Kidney epithelial cell (primary cell): ENCODE results near the gene KATNB1. TPM values are rescaled to one million over a fixed set of nuclear protein-coding genes. Genes with fewer than 3 reads are reported as not detected.

Experiments used
- DNase-seq: peaks from one replicate; pipeline ENCODE4 v3.0.0-alpha.2; 2010; ENCODE audit warnings: low read depth
- H3K27me3 ChIP-seq: 2 replicates; pipeline ENCODE4 v1.6.0; 2011; ENCODE audit warnings: low read length; ENCODE audit not compliant: control insufficient read depth, insufficient read depth
- H3K36me3 ChIP-seq: 2 replicates; pipeline ENCODE4 v1.5.1; 2011; ENCODE audit warnings: low read length; ENCODE audit not compliant: control insufficient read depth, insufficient read depth
- H3K4me3 ChIP-seq: 2 replicates; pipeline ENCODE4 v1.5.1; 2011; ENCODE audit warnings: low read depth, mild to moderate bottlenecking, control low read depth, low read length
- CTCF ChIP-seq: IDR thresholded peaks from 2 replicates; pipeline ENCODE4 v1.5.1; 2011; ENCODE audit warnings: mild to moderate bottlenecking, moderate library complexity, low read length, control low read depth, inconsistent platforms; ENCODE audit not compliant: insufficient read depth, poor library complexity, severe bottlenecking
- total RNA-seq: library from RNA; depleted of rRNA; stranded (reverse); fragments of >200 nt; gene quantifications from 2 replicates; pipeline ENCODE4 v1.2.3, GENCODE V29; 2015

The KATNB1 gene
- total RNA-seq, 1 donor from 2014 or later = 26.3 TPM

- no peak overlapping the region for H3K4me3 ChIP-seq
- no peak for DNase-seq
- peaks cover 1% of the 10 kb centered on the region for H3K36me3 ChIP-seq
- no peak for TF ChIP-seq CTCF
- no peaks in the 10 kb centered on the region for H3K27me3 ChIP-seq
Observed at GRCh38 chr16:57771141-57771785, 35.7 kb downstream of the KATNB1 start.

- Histone ChIP-seq H3K27me3 (no peaks in the 10 kb centered on the region), H3K4me3 (no peak overlapping the region), H3K36me3 (peaks cover 3% of the 10 kb centered on the region)
- TF ChIP-seq CTCF = no peak
- DNase-seq = no peak
Observed at GRCh38 chr16:57773019-57773418, 37.4 kb downstream of the KATNB1 start.

DNA sequence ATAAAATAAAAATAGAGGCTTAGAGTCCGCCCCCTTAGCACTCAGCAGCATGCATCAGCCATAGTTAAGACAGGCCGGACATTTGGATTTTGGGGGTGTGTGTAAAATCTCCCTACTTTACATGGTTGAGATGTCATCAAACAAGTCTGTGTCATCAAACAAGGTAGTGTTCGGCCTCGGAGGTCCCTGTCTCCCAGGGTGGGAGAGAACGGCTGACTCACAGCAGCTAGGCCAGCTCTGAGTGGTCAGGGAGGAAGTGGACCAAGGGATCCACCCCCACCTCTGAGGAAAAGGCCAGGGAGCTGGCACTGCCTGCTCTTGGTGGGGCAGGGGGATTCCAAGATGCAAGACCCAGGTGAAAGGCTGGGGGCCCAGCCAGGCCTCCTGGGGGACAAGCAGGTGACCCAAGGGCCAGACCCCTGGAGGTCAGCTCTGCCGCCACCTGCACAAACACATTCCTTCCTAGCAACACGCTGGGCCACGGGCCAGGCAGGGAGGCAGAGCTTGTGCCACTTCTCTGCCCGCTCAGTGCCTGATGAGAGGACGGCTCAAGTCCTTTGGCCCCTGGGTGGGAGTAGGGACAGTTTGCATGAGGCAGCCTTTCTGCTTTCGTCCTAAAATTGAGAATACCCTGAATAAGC is 38.2 kb downstream of the KATNB1 start:
- no peaks in the 10 kb centered on the region for H3K27me3 ChIP-seq
- TF ChIP-seq CTCF = no peak
- H3K4me3 ChIP-seq = no peak overlapping the region
- DNase-seq = no peak
- H3K36me3 ChIP-seq = peaks cover 3% of the 10 kb centered on the region

DNA sequence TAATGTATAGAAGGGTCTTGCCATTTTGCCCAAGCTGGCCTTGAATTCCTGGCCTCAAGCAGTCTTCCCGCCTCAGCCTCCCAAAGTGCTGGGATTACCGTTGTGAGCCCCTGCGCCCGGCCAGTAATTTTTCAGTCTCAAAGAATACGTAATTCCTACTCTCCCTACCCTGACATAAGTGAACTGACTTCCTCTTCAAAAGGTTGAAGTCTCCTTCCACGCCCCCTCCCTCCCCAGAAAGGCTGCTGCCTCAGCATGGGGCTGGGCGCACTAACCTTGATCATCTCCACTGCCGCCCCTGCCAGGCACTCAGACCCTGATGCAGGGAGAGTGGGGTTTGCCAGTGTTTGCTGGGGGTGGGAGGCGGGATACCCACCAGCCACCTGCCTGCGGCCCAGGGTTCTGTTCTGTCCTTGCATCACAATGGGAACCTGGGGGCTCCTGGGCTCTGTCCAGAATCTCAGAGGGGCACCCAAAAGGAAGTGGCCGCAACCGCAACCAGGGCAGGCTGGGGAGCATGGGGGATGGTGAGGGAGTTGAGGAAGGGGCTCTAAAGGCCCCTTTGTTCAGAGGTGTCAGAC is 39.2 kb downstream of the KATNB1 start:
- no peak for DNase-seq
- Histone ChIP-seq H3K36me3 (peaks cover 3% of the 10 kb centered on the region), H3K4me3 (no peak overlapping the region), H3K27me3 (no peaks in the 10 kb centered on the region)
- no peak for TF ChIP-seq CTCF

- H3K4me3 ChIP-seq = no peak overlapping the region
- no peaks in the 10 kb centered on the region for H3K27me3 ChIP-seq
- DNase-seq = no peak
- H3K36me3 ChIP-seq = peaks cover 3% of the 10 kb centered on the region
- peak; percentile 44 for TF ChIP-seq CTCF
Observed at GRCh38 chr16:57775661-57776469, 40.3 kb downstream of the KATNB1 start.
